ENCODE results near the gene PDPK1. TPM values are rescaled to one million over a fixed set of nuclear protein-coding genes. Genes with fewer than 3 reads are reported as not detected.

PDPK1 gene
- total RNA-seq, 2 experiments from 2014 or later, result 14.4 to 40.6 TPM

DNA sequence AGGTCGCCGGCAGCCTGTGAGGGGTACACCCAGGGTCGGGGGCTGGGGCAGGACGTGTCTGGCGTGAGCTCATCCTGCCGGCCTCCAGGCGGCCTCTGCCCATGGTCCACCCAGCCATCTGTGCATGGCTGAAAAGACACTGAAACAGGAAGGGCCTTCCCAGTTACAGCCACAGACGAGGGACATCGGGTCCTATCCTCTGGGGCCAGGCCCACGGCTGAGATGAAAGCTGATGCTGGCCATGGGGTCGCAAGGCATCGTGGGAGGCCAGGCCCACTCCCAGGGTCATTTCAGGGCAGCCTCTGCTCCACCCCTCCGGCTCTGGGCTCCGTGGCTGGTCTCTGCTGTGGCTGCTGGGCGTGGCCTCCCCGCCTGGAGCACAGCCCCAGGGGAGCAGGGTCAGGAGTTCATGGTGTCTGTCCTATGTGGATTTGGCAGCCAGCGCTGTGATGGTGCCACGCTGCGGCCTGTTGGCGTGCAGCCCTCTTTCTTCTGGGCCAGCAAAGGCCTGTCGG is 40.6 kb upstream of the PDPK1 start:
- no peak overlapping the region for H3K27ac ChIP-seq (ENCODE audit: low read depth, low read length, poor library complexity, severe bottlenecking)
- BruUV-seq (replicated peaks), result no TSS peak
- TF ChIP-seq, protein P1, sequence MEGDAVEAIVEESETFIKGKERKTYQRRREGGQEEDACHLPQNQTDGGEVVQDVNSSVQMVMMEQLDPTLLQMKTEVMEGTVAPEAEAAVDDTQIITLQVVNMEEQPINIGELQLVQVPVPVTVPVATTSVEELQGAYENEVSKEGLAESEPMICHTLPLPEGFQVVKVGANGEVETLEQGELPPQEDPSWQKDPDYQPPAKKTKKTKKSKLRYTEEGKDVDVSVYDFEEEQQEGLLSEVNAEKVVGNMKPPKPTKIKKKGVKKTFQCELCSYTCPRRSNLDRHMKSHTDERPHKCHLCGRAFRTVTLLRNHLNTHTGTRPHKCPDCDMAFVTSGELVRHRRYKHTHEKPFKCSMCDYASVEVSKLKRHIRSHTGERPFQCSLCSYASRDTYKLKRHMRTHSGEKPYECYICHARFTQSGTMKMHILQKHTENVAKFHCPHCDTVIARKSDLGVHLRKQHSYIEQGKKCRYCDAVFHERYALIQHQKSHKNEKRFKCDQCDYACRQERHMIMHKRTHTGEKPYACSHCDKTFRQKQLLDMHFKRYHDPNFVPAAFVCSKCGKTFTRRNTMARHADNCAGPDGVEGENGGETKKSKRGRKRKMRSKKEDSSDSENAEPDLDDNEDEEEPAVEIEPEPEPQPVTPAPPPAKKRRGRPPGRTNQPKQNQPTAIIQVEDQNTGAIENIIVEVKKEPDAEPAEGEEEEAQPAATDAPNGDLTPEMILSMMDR (conservative IDR thresholded peaks at IDR 0.05; ENCODE audit: low read length), result no peak
- no peak for TF ChIP-seq EZH2phosphoT487 (IDR thresholded peaks at IDR 0.05; ENCODE audit: borderline replicate concordance, low read depth, low read length)
- H3K79me2 ChIP-seq (ENCODE audit: insufficient read depth, low read depth, low read length), result no peaks in the 10 kb centered on the region
- no peak overlapping the region for H3K4me2 ChIP-seq (ENCODE audit: low read length)
- intact Hi-C loops (cut with micrococcal nuclease; ENCODE audit: unreplicated experiment), result no loop called here
- H4K20me1 ChIP-seq (ENCODE audit: insufficient read depth, low read length), result no peaks in the 10 kb centered on the region
- peaks cover 10% of the 10 kb centered on the region for H3K4me1 ChIP-seq (ENCODE audit: insufficient read depth, low read length, poor library complexity, severe bottlenecking)
- no peaks in the 10 kb centered on the region for H3K9me3 ChIP-seq (ENCODE audit: low read length)
- no peak overlapping the region for H2AFZ ChIP-seq (ENCODE audit: low read length)
- ChIA-PET POLR2A (interaction anchor here (0.6 kb wide), 1 partner anchor 303 kb away, joined by 5 read pairs; no protein-coding TSS in a partner anchor), CTCF (ENCODE audit: unreplicated experiment) (no interaction called here)
- no peak for DNase-seq (ENCODE audit: low spot score)
- H3K9me2 ChIP-seq (ENCODE audit: insufficient read depth, low read length), result no peaks in the 10 kb centered on the region
- H3K4me3 ChIP-seq (ENCODE audit: low read depth, low read length, poor library complexity, severe bottlenecking), result no peak overlapping the region
- peaks cover 28% of the 10 kb centered on the region for H3K36me3 ChIP-seq (ENCODE audit: insufficient read depth, low read length)

GRCh38 chr16:2497695-2498484 is 39.9 kb upstream of the PDPK1 start:
- TF ChIP-seq, protein P1 (conservative IDR thresholded peaks at IDR 0.05; ENCODE audit: low read length), result no peak
- no peak for TF ChIP-seq EZH2phosphoT487 (IDR thresholded peaks at IDR 0.05; ENCODE audit: borderline replicate concordance, low read depth, low read length)
- peaks cover 34% of the 10 kb centered on the region for H3K36me3 ChIP-seq (ENCODE audit: insufficient read depth, low read length)
- ChIA-PET CTCF (ENCODE audit: unreplicated experiment) (no interaction called here), POLR2A (no interaction called here)
- no TSS peak for BruUV-seq (replicated peaks)
- no peak overlapping the region for H3K4me3 ChIP-seq (ENCODE audit: low read depth, low read length, poor library complexity, severe bottlenecking)
- intact Hi-C loops (cut with micrococcal nuclease; ENCODE audit: unreplicated experiment), result no loop called here
- H3K4me1 ChIP-seq (ENCODE audit: insufficient read depth, low read length, poor library complexity, severe bottlenecking), result peaks cover 10% of the 10 kb centered on the region
- no peaks in the 10 kb centered on the region for H3K79me2 ChIP-seq (ENCODE audit: insufficient read depth, low read depth, low read length)
- H3K27ac ChIP-seq (ENCODE audit: low read depth, low read length, poor library complexity, severe bottlenecking), result no peak overlapping the region
- no peaks in the 10 kb centered on the region for H3K9me3 ChIP-seq (ENCODE audit: low read length)
- H3K9me2 ChIP-seq (ENCODE audit: insufficient read depth, low read length), result no peaks in the 10 kb centered on the region
- no peaks in the 10 kb centered on the region for H4K20me1 ChIP-seq (ENCODE audit: insufficient read depth, low read length)
- no peak for DNase-seq (ENCODE audit: low spot score)
- no peak overlapping the region for H3K4me2 ChIP-seq (ENCODE audit: low read length)
- H2AFZ ChIP-seq (ENCODE audit: low read length), result no peak overlapping the region

Data from OCI-LY7 (cell line).